ENCODE data around the gene CA6. TPM values are rescaled to one million over a fixed set of nuclear protein-coding genes. Genes with fewer than 3 reads are reported as not detected.
A peak's percentile ranks its signal among the peaks of the same experiment; 100 is the strongest.

The CA6 gene
- total RNA-seq, 4 donors from 2014 or later = not detected

- Histone ChIP-seq H3K9me3 (no peaks in the 10 kb centered on the region), H3K36me3 (no peaks in the 10 kb centered on the region), H3K4me3 (no peak overlapping the region), H3K27me3 (no peaks in the 10 kb centered on the region), H3K27ac (replicated peaks in 1 of 4) (no peak overlapping the region), H3K4me1 (no peaks in the 10 kb centered on the region)
- DNase-seq (ENCODE audit: extremely low spot score) = no peak
- intact Hi-C loops (cut with DNase I) = no loop called here
- WGBS = 75% methylated on average over 2 of the region's 2 CpGs
- TF ChIP-seq CTCF (IDR thresholded peaks at IDR 0.05) (no peak), EP300 (IDR thresholded peaks at IDR 0.05) (no peak), POLR2A (IDR thresholded peaks at IDR 0.05; ENCODE audit: low read depth) (no peak), POLR2AphosphoS5 (IDR thresholded peaks at IDR 0.05) (no peak)
These were observed 6.7 kb upstream of the CA6 start for GRCh38 chr1:8939000-8939265.

- Histone ChIP-seq H3K4me3 (no peak overlapping the region), H3K27me3 (no peaks in the 10 kb centered on the region), H3K36me3 (no peaks in the 10 kb centered on the region), H3K27ac (replicated peaks in 1 of 4) (no peak overlapping the region), H3K9me3 (no peaks in the 10 kb centered on the region), H3K4me1 (no peaks in the 10 kb centered on the region)
- no peak for DNase-seq (ENCODE audit: extremely low spot score)
- TF ChIP-seq POLR2AphosphoS5 (IDR thresholded peaks at IDR 0.05) = no peak
- no peak for TF ChIP-seq EP300 (IDR thresholded peaks at IDR 0.05)
- no peak for TF ChIP-seq POLR2A (IDR thresholded peaks at IDR 0.05; ENCODE audit: low read depth)
- no peak for TF ChIP-seq CTCF (IDR thresholded peaks at IDR 0.05)
- intact Hi-C loops (cut with DNase I) = no loop called here
- 78% methylated on average over 6 of the region's 6 CpGs for WGBS
These were observed 6.2 kb upstream of the CA6 start for GRCh38 chr1:8939362-8939995.

- intact Hi-C loops (cut with DNase I) = no loop called here
- Histone ChIP-seq H3K4me1 (no peaks in the 10 kb centered on the region), H3K9me3 (no peaks in the 10 kb centered on the region), H3K27ac (replicated peaks in 1 of 4) (peak overlapping the region in 2 of 4 donors; percentile 27 to 47), H3K27me3 (no peaks in the 10 kb centered on the region), H3K4me3 (no peak overlapping the region), H3K36me3 (no peaks in the 10 kb centered on the region)
- TF ChIP-seq EP300 (IDR thresholded peaks at IDR 0.05) (no peak), POLR2A (IDR thresholded peaks at IDR 0.05; ENCODE audit: low read depth) (no peak), CTCF (IDR thresholded peaks at IDR 0.05) (no peak), POLR2AphosphoS5 (IDR thresholded peaks at IDR 0.05) (no peak)
- DNase-seq (ENCODE audit: extremely low spot score) = no peak
- WGBS = 82% methylated on average over 6 of the region's 6 CpGs
These were observed 3.8 kb upstream of the CA6 start for GRCh38 chr1:8941906-8942305.

GRCh38 chr1:8943498-8944405 lies 1.9 kb upstream of the CA6 start:
- Histone ChIP-seq H3K36me3 (no peaks in the 10 kb centered on the region), H3K27me3 (no peaks in the 10 kb centered on the region), H3K27ac (replicated peaks in 1 of 4) (no peak overlapping the region), H3K4me1 (no peaks in the 10 kb centered on the region), H3K9me3 (no peaks in the 10 kb centered on the region), H3K4me3 (no peak overlapping the region)
- 71% methylated on average over 13 of the region's 16 CpGs for WGBS
- TF ChIP-seq POLR2AphosphoS5 (IDR thresholded peaks at IDR 0.05) (no peak), CTCF (IDR thresholded peaks at IDR 0.05) (no peak), POLR2A (IDR thresholded peaks at IDR 0.05; ENCODE audit: low read depth) (no peak), EP300 (IDR thresholded peaks at IDR 0.05) (no peak)
- intact Hi-C loops (cut with DNase I) = no loop called here
- no peak for DNase-seq (ENCODE audit: extremely low spot score)
